Lower leg skin (tissue), 3 donors: ENCODE results near the gene ENPP3.

Source experiments
- POLR2A ChIP-seq, 2 donors: fragments of 450-650 bp; IDR thresholded peaks; one replicate each; pipeline ENCODE4 v1.6.1; 2016 to 2017; ENCODE audit warnings: antibody characterized with exemption in 2 of 2, mild to moderate bottlenecking in 1 of 2, moderate library complexity in 1 of 2
- TF ChIP-seq, protein P1 (sequence below), 3 donors: fragments of 450-650 bp; IDR thresholded peaks; one replicate each; pipeline ENCODE4 v1.5.1; 2016; ENCODE audit warnings: antibody characterized with exemption in 3 of 3, mild to moderate bottlenecking in 3 of 3, moderate library complexity in 2 of 3

DNA sequence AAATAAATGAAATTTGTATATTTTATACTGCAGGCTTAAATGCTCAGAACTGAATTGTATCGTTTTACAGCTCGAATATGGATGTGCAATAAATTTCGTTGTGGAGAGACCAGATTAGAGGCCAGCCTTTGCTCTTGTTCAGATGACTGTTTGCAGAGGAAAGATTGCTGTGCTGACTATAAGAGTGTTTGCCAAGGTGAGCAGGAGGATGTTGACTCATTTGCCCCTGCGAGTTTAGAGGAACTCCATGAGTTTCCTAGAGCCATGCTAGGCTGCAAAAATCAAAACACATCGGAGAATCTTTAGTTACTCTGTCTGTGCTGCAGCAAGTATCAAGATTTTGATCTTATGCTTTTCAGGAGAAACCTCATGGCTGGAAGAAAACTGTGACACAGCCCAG is 15.4 kb downstream of the ENPP3 start:
- TF ChIP-seq, protein P1, sequence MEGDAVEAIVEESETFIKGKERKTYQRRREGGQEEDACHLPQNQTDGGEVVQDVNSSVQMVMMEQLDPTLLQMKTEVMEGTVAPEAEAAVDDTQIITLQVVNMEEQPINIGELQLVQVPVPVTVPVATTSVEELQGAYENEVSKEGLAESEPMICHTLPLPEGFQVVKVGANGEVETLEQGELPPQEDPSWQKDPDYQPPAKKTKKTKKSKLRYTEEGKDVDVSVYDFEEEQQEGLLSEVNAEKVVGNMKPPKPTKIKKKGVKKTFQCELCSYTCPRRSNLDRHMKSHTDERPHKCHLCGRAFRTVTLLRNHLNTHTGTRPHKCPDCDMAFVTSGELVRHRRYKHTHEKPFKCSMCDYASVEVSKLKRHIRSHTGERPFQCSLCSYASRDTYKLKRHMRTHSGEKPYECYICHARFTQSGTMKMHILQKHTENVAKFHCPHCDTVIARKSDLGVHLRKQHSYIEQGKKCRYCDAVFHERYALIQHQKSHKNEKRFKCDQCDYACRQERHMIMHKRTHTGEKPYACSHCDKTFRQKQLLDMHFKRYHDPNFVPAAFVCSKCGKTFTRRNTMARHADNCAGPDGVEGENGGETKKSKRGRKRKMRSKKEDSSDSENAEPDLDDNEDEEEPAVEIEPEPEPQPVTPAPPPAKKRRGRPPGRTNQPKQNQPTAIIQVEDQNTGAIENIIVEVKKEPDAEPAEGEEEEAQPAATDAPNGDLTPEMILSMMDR (IDR thresholded peaks at IDR 0.05) = no peak
- TF ChIP-seq POLR2A (IDR thresholded peaks at IDR 0.05) = no peak
